Measurements from ENCODE around the gene GPC6. TPM values are rescaled to one million over a fixed set of nuclear protein-coding genes. Genes with fewer than 3 reads are reported as not detected.

GPC6 gene
- polyA plus RNA-seq, 4 donors, result 0.22 to 45.0 (median 1.4) TPM

DNA sequence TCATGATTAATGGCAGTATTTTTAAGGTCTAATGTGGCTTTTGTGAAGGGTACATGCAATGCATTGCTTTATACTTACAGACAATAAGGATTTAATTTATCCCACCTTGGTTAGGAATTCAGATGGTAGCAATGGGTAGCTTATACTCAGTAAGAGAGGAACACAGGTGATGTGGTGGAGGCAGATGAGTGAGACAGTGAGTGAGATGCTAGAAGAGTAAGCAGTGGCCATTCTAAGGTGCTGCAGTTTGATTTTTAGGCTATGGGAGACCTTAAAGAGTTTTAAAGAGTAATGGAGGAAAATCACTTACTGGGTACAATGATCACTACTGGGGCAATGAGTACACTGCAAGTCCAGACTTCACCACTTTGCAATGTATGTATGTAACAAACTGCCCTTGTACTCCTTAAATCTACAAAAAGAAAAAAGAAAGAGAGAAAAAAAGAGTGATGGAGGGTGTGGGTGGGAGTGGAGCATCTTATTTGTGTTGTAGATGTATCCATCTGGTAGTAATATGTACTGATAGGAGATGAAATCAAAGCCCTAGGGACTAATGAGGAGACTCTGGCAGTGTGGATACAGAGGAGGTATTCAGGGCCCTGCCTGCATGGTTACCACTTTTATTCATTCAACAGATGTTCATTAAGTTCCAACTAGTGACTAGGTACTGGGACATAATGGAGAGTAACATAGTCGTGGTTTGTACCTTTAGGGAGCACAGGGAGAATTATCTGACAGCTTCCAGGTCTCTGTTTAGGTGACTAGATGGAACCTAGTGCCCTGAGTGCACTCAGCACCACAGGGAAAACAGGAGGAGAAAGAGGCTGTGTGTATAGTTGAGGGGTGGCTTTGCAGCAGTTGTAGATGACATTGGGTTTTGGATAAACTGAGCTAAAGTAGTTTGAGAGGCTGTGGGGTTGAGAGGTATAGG lies 99.0 kb downstream of the GPC6 start:
- Histone ChIP-seq H3K27me3 (ENCODE audit: control insufficient read depth in 3 of 3, insufficient read depth in 3 of 3, low read length in 3 of 3) (no peaks in the 10 kb centered on the region), H3K27ac (ENCODE audit: low read depth in 1 of 3, low read length in 2 of 3) (peak overlapping the region in 1 of 3 donors; percentile 70), H3K4me1 (ENCODE audit: control insufficient read depth in 3 of 3, insufficient read depth in 2 of 3, low read depth in 1 of 3, low read length in 2 of 3) (peaks cover 0 to 26% (median 0%) of the 10 kb centered on the region in 3 donors), H3K9me3 (ENCODE audit: control insufficient read depth in 2 of 2, insufficient read depth in 1 of 2, low read depth in 1 of 2, low read length in 1 of 2) (no peaks in the 10 kb centered on the region), H3K4me3 (ENCODE audit: low read depth in 1 of 3, low read length in 3 of 3) (no peak overlapping the region), H3K36me3 (ENCODE audit: control insufficient read depth in 3 of 3, insufficient read depth in 2 of 3, low read depth in 1 of 3, low read length in 3 of 3) (no peaks in the 10 kb centered on the region)
- no peak for DNase-seq
- WGBS, 3 donors, result 40 to 59% (median 57%) methylated on average over 1 of the region's 1 CpG
- no peak for FAIRE-seq

DNA sequence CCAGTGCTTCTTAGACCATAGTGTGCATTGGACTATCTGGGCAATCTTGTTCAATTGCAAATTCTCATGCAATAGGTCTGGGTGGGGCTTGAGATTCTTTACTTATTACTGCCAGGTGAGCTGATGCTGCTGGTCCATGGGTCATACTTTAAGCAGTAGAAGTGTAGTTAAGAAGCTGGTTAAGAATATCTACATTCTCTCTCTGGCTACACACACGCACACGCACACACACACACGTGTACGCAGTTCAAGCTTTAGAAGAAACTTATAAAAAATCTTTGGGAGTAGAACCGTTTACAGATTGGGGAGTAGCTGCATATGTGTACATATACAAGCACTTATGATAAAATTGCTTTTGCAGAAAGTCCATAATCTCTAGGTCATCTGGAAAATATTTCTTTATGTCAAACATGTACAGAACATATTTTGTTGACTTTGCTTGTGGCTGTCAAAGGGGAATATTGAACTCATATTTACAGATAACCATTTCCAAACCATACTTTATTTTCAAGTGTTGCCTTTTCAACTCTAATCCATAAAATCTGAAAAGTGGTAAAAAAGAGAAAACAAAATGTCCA lies 99.7 kb downstream of the GPC6 start:
- H3K27me3 ChIP-seq (ENCODE audit: control insufficient read depth in 3 of 3, insufficient read depth in 3 of 3, low read length in 3 of 3), result no peaks in the 10 kb centered on the region
- no peaks in the 10 kb centered on the region for H3K36me3 ChIP-seq (ENCODE audit: control insufficient read depth in 3 of 3, insufficient read depth in 2 of 3, low read depth in 1 of 3, low read length in 3 of 3)
- 63 to 74% (median 68%) methylated on average over 5 of the region's 5 CpGs for WGBS, 3 donors
- H3K27ac ChIP-seq (ENCODE audit: low read depth in 1 of 3, low read length in 2 of 3), result peak overlapping the region in 1 of 3 donors; percentile 70
- peaks cover 0 to 26% (median 0%) of the 10 kb centered on the region in 3 donors for H3K4me1 ChIP-seq (ENCODE audit: control insufficient read depth in 3 of 3, insufficient read depth in 2 of 3, low read depth in 1 of 3, low read length in 2 of 3)
- no peaks in the 10 kb centered on the region for H3K9me3 ChIP-seq (ENCODE audit: control insufficient read depth in 2 of 2, insufficient read depth in 1 of 2, low read depth in 1 of 2, low read length in 1 of 2)
- no peak overlapping the region for H3K4me3 ChIP-seq (ENCODE audit: low read depth in 1 of 3, low read length in 3 of 3)
- DNase-seq (peak in 1 of 2 donors; percentile 64), FAIRE-seq (no peak)

DNA sequence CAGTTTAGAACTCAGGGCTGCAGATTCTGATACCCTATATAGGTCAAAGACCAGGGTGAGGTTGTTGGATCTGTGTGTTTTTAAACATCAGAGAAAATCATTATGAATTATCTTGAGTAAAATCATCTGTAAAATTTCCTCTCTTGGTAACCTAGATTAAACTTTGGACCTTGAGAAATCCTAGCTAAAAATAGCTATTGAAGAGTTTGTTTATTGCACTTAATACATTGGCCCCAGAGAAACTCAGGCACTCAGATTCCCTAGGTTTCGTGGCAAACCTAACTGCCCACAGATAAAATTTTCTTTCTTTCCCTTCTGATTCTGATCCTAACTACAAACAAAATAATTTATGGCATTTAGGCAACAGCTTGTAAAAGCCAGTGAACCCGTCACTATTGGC lies 102.3 kb downstream of the GPC6 start:
- H3K27ac ChIP-seq (ENCODE audit: low read depth in 1 of 3, low read length in 2 of 3), result peak overlapping the region in 1 of 3 donors; percentile 55
- H3K4me3 ChIP-seq (ENCODE audit: low read depth in 1 of 3, low read length in 3 of 3), result no peak overlapping the region
- FAIRE-seq (no peak), DNase-seq (peak in 1 of 2 donors; percentile 67)
- H3K36me3 ChIP-seq (ENCODE audit: control insufficient read depth in 3 of 3, insufficient read depth in 2 of 3, low read depth in 1 of 3, low read length in 3 of 3), result no peaks in the 10 kb centered on the region
- H3K4me1 ChIP-seq (ENCODE audit: control insufficient read depth in 3 of 3, insufficient read depth in 2 of 3, low read depth in 1 of 3, low read length in 2 of 3), result peaks cover 0 to 26% (median 0%) of the 10 kb centered on the region in 3 donors
- no peaks in the 10 kb centered on the region for H3K27me3 ChIP-seq (ENCODE audit: control insufficient read depth in 3 of 3, insufficient read depth in 3 of 3, low read length in 3 of 3)
- WGBS, 3 donors, result 13 to 36% (median 24%) methylated on average over 2 of the region's 2 CpGs
- peaks cover 0 to 3% of the 10 kb centered on the region in 2 donors for H3K9me3 ChIP-seq (ENCODE audit: control insufficient read depth in 2 of 2, insufficient read depth in 1 of 2, low read depth in 1 of 2, low read length in 1 of 2)

- 68 to 72% (median 71%) methylated on average over 4 of the region's 4 CpGs for WGBS, 3 donors
- Histone ChIP-seq H3K9me3 (ENCODE audit: control insufficient read depth in 2 of 2, insufficient read depth in 1 of 2, low read depth in 1 of 2, low read length in 1 of 2) (peaks cover 0 to 11% of the 10 kb centered on the region in 2 donors), H3K27me3 (ENCODE audit: control insufficient read depth in 3 of 3, insufficient read depth in 3 of 3, low read length in 3 of 3) (no peaks in the 10 kb centered on the region), H3K4me1 (ENCODE audit: control insufficient read depth in 3 of 3, insufficient read depth in 2 of 3, low read depth in 1 of 3, low read length in 2 of 3) (no peaks in the 10 kb centered on the region), H3K27ac (ENCODE audit: low read depth in 1 of 3, low read length in 2 of 3) (no peak overlapping the region), H3K36me3 (ENCODE audit: control insufficient read depth in 3 of 3, insufficient read depth in 2 of 3, low read depth in 1 of 3, low read length in 3 of 3) (no peaks in the 10 kb centered on the region), H3K4me3 (ENCODE audit: low read depth in 1 of 3, low read length in 3 of 3) (no peak overlapping the region)
- DNase-seq (no peak), FAIRE-seq (no peak)
Observed at GRCh38 chr13:93336728-93337127, 110.1 kb downstream of the GPC6 start.

- no peaks in the 10 kb centered on the region for H3K27me3 ChIP-seq (ENCODE audit: control insufficient read depth in 3 of 3, insufficient read depth in 3 of 3, low read length in 3 of 3)
- no peak for FAIRE-seq
- H3K9me3 ChIP-seq (ENCODE audit: control insufficient read depth in 2 of 2, insufficient read depth in 1 of 2, low read depth in 1 of 2, low read length in 1 of 2), result peaks cover 0 to 13% of the 10 kb centered on the region in 2 donors
- no peaks in the 10 kb centered on the region for H3K36me3 ChIP-seq (ENCODE audit: control insufficient read depth in 3 of 3, insufficient read depth in 2 of 3, low read depth in 1 of 3, low read length in 3 of 3)
- WGBS, 3 donors, result 72 to 81% (median 74%) methylated on average over 5 of the region's 5 CpGs
- no peak for DNase-seq
- no peak overlapping the region for H3K27ac ChIP-seq (ENCODE audit: low read depth in 1 of 3, low read length in 2 of 3)
- H3K4me1 ChIP-seq (ENCODE audit: control insufficient read depth in 3 of 3, insufficient read depth in 2 of 3, low read depth in 1 of 3, low read length in 2 of 3), result no peaks in the 10 kb centered on the region
- no peak overlapping the region for H3K4me3 ChIP-seq (ENCODE audit: low read depth in 1 of 3, low read length in 3 of 3)
Observed at GRCh38 chr13:93338030-93338429, 111.4 kb downstream of the GPC6 start.

GRCh38 chr13:93338906-93339305 lies 112.3 kb downstream of the GPC6 start:
- Histone ChIP-seq H3K36me3 (ENCODE audit: control insufficient read depth in 3 of 3, insufficient read depth in 2 of 3, low read depth in 1 of 3, low read length in 3 of 3) (no peaks in the 10 kb centered on the region), H3K4me1 (ENCODE audit: control insufficient read depth in 3 of 3, insufficient read depth in 2 of 3, low read depth in 1 of 3, low read length in 2 of 3) (no peaks in the 10 kb centered on the region), H3K4me3 (ENCODE audit: low read depth in 1 of 3, low read length in 3 of 3) (no peak overlapping the region), H3K9me3 (ENCODE audit: control insufficient read depth in 2 of 2, insufficient read depth in 1 of 2, low read depth in 1 of 2, low read length in 1 of 2) (peaks cover 0 to 11% of the 10 kb centered on the region in 2 donors), H3K27me3 (ENCODE audit: control insufficient read depth in 3 of 3, insufficient read depth in 3 of 3, low read length in 3 of 3) (no peaks in the 10 kb centered on the region), H3K27ac (ENCODE audit: low read depth in 1 of 3, low read length in 2 of 3) (no peak overlapping the region)
- no peak for DNase-seq
- WGBS, 3 donors, result 64 to 73% (median 72%) methylated on average over 2 of the region's 2 CpGs
- FAIRE-seq, result no peak

- Histone ChIP-seq H3K27ac (ENCODE audit: low read depth in 1 of 3, low read length in 2 of 3) (no peak overlapping the region), H3K27me3 (ENCODE audit: control insufficient read depth in 3 of 3, insufficient read depth in 3 of 3, low read length in 3 of 3) (no peaks in the 10 kb centered on the region), H3K4me3 (ENCODE audit: low read depth in 1 of 3, low read length in 3 of 3) (no peak overlapping the region), H3K9me3 (ENCODE audit: control insufficient read depth in 2 of 2, insufficient read depth in 1 of 2, low read depth in 1 of 2, low read length in 1 of 2) (peaks cover 0 to 11% of the 10 kb centered on the region in 2 donors), H3K4me1 (ENCODE audit: control insufficient read depth in 3 of 3, insufficient read depth in 2 of 3, low read depth in 1 of 3, low read length in 2 of 3) (no peaks in the 10 kb centered on the region), H3K36me3 (ENCODE audit: control insufficient read depth in 3 of 3, insufficient read depth in 2 of 3, low read depth in 1 of 3, low read length in 3 of 3) (no peaks in the 10 kb centered on the region)
- DNase-seq, result no peak
- no peak for FAIRE-seq
- 87 to 89% (median 87%) methylated on average over 4 of the region's 4 CpGs for WGBS, 3 donors
Observed at GRCh38 chr13:93339550-93339949, 112.9 kb downstream of the GPC6 start.

- Histone ChIP-seq H3K27me3 (ENCODE audit: control insufficient read depth in 3 of 3, insufficient read depth in 3 of 3, low read length in 3 of 3) (no peaks in the 10 kb centered on the region), H3K36me3 (ENCODE audit: control insufficient read depth in 3 of 3, insufficient read depth in 2 of 3, low read depth in 1 of 3, low read length in 3 of 3) (no peaks in the 10 kb centered on the region), H3K4me3 (ENCODE audit: low read depth in 1 of 3, low read length in 3 of 3) (no peak overlapping the region), H3K27ac (ENCODE audit: low read depth in 1 of 3, low read length in 2 of 3) (no peak overlapping the region), H3K9me3 (ENCODE audit: control insufficient read depth in 2 of 2, insufficient read depth in 1 of 2, low read depth in 1 of 2, low read length in 1 of 2) (peaks cover 0 to 7% of the 10 kb centered on the region in 2 donors), H3K4me1 (ENCODE audit: control insufficient read depth in 3 of 3, insufficient read depth in 2 of 3, low read depth in 1 of 3, low read length in 2 of 3) (no peaks in the 10 kb centered on the region)
- WGBS, 3 donors, result 83 to 89% (median 86%) methylated on average over 4 of the region's 4 CpGs
- DNase-seq (no peak), FAIRE-seq (no peak)
Observed at GRCh38 chr13:93341517-93341916, 114.9 kb downstream of the GPC6 start.

All from small intestine (tissue), 7 donors.